GM23248 (cell line): Measurements from ENCODE around the gene TMEM121B.

ENCODE experiments used
- EZH2 ChIP-seq: fragments of 200-600 bp; sonication (generic); IDR thresholded peaks from 2 replicates; pipeline ENCODE4 v1.6.1; 2018; ENCODE audit warnings: antibody characterized with exemption, mild to moderate bottlenecking; ENCODE audit not compliant: insufficient read depth, poor library complexity, severe bottlenecking
- EZH2phosphoT487 ChIP-seq: fragments of 200-600 bp; sonication (generic); IDR thresholded peaks from 2 replicates; pipeline ENCODE4 v1.6.1; 2018; ENCODE audit warnings: antibody characterized with exemption, moderate library complexity, mild to moderate bottlenecking, low read depth; ENCODE audit not compliant: insufficient read depth

GRCh38 chr22:17133137-17133536 lies 12.0 kb upstream of the TMEM121B start:
- TF ChIP-seq EZH2 = no peak
- TF ChIP-seq EZH2phosphoT487 = no peak
